Upper lobe of left lung (tissue), 6 donors: Measurements from ENCODE around the gene MAN1A1. TPM values are rescaled to one million over a fixed set of nuclear protein-coding genes. Genes with fewer than 3 reads are reported as not detected.

Experiments
- ATAC-seq, 2 donors: fragments of 200-7000 bp; cut with Tn5 transposase; one replicate each; pipeline ENCODE4 v1.9.1; 2022; ENCODE audit warnings: mild to moderate bottlenecking in 2 of 2, moderate library complexity in 2 of 2; ENCODE audit not compliant: low FRiP score in 2 of 2
- DNase-seq, 2 donors: peaks; one replicate each; pipeline ENCODE4 v3.0.0-alpha.2; 2019 to 2020
- H3K27ac ChIP-seq, 4 donors: fragments of 200-600 bp; sonication (generic); one replicate each; pipeline ENCODE4 v1.5.1; 2016 to 2019
- H3K27me3 ChIP-seq, 4 donors: fragments of 200-600 bp; sonication (generic); one replicate each; pipeline ENCODE4 v1.5.1; 2017 to 2019
- H3K36me3 ChIP-seq, 4 donors: fragments of 200-600 bp; sonication (generic); one replicate each; pipeline ENCODE4 v1.5.1; 2016 to 2019
- H3K4me1 ChIP-seq, 4 donors: fragments of 200-600 bp; sonication (generic); one replicate each; pipeline ENCODE4 v1.5.1; 2018 to 2019
- H3K4me3 ChIP-seq, 4 donors: fragments of 200-600 bp; sonication (generic); one replicate each; pipeline ENCODE4 v1.5.1; 2017 to 2019; ENCODE audit warnings: mild to moderate bottlenecking in 2 of 4, moderate library complexity in 1 of 4
- H3K9me3 ChIP-seq, 4 donors: fragments of 200-600 bp; sonication (generic); one replicate each; pipeline ENCODE4 v1.5.1; 2018 to 2019
- CTCF ChIP-seq, 6 experiments: fragments of 450-650 bp in 4 of 6; fragments of 200-600 bp in 2 of 6; sonication (generic) in 2 of 6; IDR thresholded peaks; one replicate each; pipeline ENCODE4 v1.5.1; 2016 to 2019; ENCODE audit warnings: antibody characterized with exemption in 6 of 6
- EP300 ChIP-seq, 4 donors: sonication (generic); formaldehyde crosslinking; IDR thresholded peaks; one replicate each; pipeline ENCODE4 v1.5.1; 2017; ENCODE audit warnings: antibody characterized with exemption in 4 of 4, control low read depth in 2 of 4
- POLR2A ChIP-seq, 4 donors: fragments of 450-650 bp; IDR thresholded peaks; one replicate each; pipeline ENCODE4 v1.5.1; 2016 to 2017; ENCODE audit warnings: antibody characterized with exemption in 4 of 4, mild to moderate bottlenecking in 2 of 4
- POLR2AphosphoS5 ChIP-seq, 2 donors: sonication (generic); formaldehyde crosslinking; IDR thresholded peaks; one replicate each; pipeline ENCODE4 v1.5.1; 2017; ENCODE audit warnings: antibody characterized with exemption in 2 of 2
- WGBS, 2 donors: methylation state at CpG; one replicate each; pipeline ENCODE4 v1.1.5; 2017 to 2018; 5-methylcytosine and 5-hydroxymethylcytosine counted together
- total RNA-seq, 6 donors: library from RNA; depleted of rRNA in 4 of 6; stranded (reverse); fragments of >200 nt in 4 of 6; gene quantifications; one replicate each; pipeline versions ENCODE4 v1.1.0 to v1.2.1, GENCODE V29; 2016 to 2021
- donor health status: DM: no; HTN: no; CAD: no; lungs with moderate emphysema.
- donor health status: DM: no; HTN: yes; CAD: no; lungs with severe emphysema.

Gene MAN1A1
- total RNA-seq, 6 donors from 2014 or later, result 61.8 to 98.6 (median 79.1) TPM

GRCh38 chr6:119324718-119325117 lies 24.8 kb downstream of the MAN1A1 start:
- H3K9me3 ChIP-seq, result no peaks in the 10 kb centered on the region
- TF ChIP-seq EP300 (IDR thresholded peaks at IDR 0.05) (no peak), POLR2A (IDR thresholded peaks at IDR 0.05) (no peak)
- 86 to 87% methylated on average over 2 of the region's 2 CpGs for WGBS, 2 donors

GRCh38 chr6:119323931-119324330 lies 25.6 kb downstream of the MAN1A1 start:
- no peak for TF ChIP-seq POLR2AphosphoS5 (IDR thresholded peaks at IDR 0.05)
- TF ChIP-seq CTCF (IDR thresholded peaks at IDR 0.05), result no peak
- no peak for TF ChIP-seq POLR2A (IDR thresholded peaks at IDR 0.05)
- TF ChIP-seq EP300 (IDR thresholded peaks at IDR 0.05), result no peak
- H3K9me3 ChIP-seq, result no peaks in the 10 kb centered on the region
- ATAC-seq (no peak), DNase-seq (no peak)
- H3K4me1 ChIP-seq, result peaks cover 0 to 4% (median 0%) of the 10 kb centered on the region in 4 donors
- H3K36me3 ChIP-seq, result peaks cover 0 to 11% (median 0%) of the 10 kb centered on the region in 4 donors
- H3K27ac ChIP-seq, result no peak overlapping the region
- 62% methylated on average over 1 of the region's 1 CpG for WGBS, 2 donors
- no peaks in the 10 kb centered on the region for H3K27me3 ChIP-seq
- no peak overlapping the region for H3K4me3 ChIP-seq

More at GRCh38 chr6:119324718-119325117, 24.8 kb downstream of the MAN1A1 start:
- ATAC-seq (no peak), DNase-seq (no peak)
- Histone ChIP-seq H3K27ac (no peak overlapping the region), H3K36me3 (peaks cover 0 to 11% (median 0%) of the 10 kb centered on the region in 4 donors), H3K4me3 (no peak overlapping the region), H3K27me3 (no peaks in the 10 kb centered on the region), H3K4me1 (peaks cover 0 to 4% (median 0%) of the 10 kb centered on the region in 4 donors)

GRCh38 chr6:119323478-119323877 lies 26.1 kb downstream of the MAN1A1 start:
- WGBS, 2 donors, result 96 to 97% methylated on average over 2 of the region's 2 CpGs
- H3K9me3 ChIP-seq, result no peaks in the 10 kb centered on the region
- TF ChIP-seq POLR2AphosphoS5 (IDR thresholded peaks at IDR 0.05) (no peak), CTCF (IDR thresholded peaks at IDR 0.05) (no peak), EP300 (IDR thresholded peaks at IDR 0.05) (no peak)

GRCh38 chr6:119322715-119323350 lies 26.7 kb downstream of the MAN1A1 start:
- ATAC-seq (no peak), DNase-seq (no peak)
- H3K4me3 ChIP-seq, result no peak overlapping the region
- H3K36me3 ChIP-seq, result peaks cover 0 to 11% (median 0%) of the 10 kb centered on the region in 4 donors
- no peaks in the 10 kb centered on the region for H3K27me3 ChIP-seq
- H3K27ac ChIP-seq, result no peak overlapping the region
- peaks cover 0 to 4% (median 0%) of the 10 kb centered on the region in 4 donors for H3K4me1 ChIP-seq
- no peaks in the 10 kb centered on the region for H3K9me3 ChIP-seq
- TF ChIP-seq POLR2AphosphoS5 (IDR thresholded peaks at IDR 0.05), result no peak
- TF ChIP-seq CTCF (IDR thresholded peaks at IDR 0.05), result no peak
- no peak for TF ChIP-seq EP300 (IDR thresholded peaks at IDR 0.05)
- TF ChIP-seq POLR2A (IDR thresholded peaks at IDR 0.05), result no peak
- WGBS, 2 donors, result 85 to 87% methylated on average over 5 of the region's 5 CpGs

More at GRCh38 chr6:119323478-119323877, 26.1 kb downstream of the MAN1A1 start:
- no peak overlapping the region for H3K27ac ChIP-seq
- no peak overlapping the region for H3K4me3 ChIP-seq
- ATAC-seq (no peak), DNase-seq (no peak)
- no peaks in the 10 kb centered on the region for H3K27me3 ChIP-seq
- peaks cover 0 to 4% (median 0%) of the 10 kb centered on the region in 4 donors for H3K4me1 ChIP-seq
- peaks cover 0 to 11% (median 0%) of the 10 kb centered on the region in 4 donors for H3K36me3 ChIP-seq

GRCh38 chr6:119322034-119322433 lies 27.5 kb downstream of the MAN1A1 start:
- DNase-seq, result no peak
- Histone ChIP-seq H3K27me3 (no peaks in the 10 kb centered on the region), H3K4me3 (no peak overlapping the region), H3K9me3 (no peaks in the 10 kb centered on the region), H3K4me1 (peaks cover 0 to 4% (median 0%) of the 10 kb centered on the region in 4 donors), H3K27ac (no peak overlapping the region), H3K36me3 (peaks cover 0 to 10% (median 0%) of the 10 kb centered on the region in 4 donors)
- TF ChIP-seq EP300 (IDR thresholded peaks at IDR 0.05) (no peak), POLR2AphosphoS5 (IDR thresholded peaks at IDR 0.05) (no peak), CTCF (IDR thresholded peaks at IDR 0.05) (no peak), POLR2A (IDR thresholded peaks at IDR 0.05) (no peak)
- 97 to 100% methylated on average over 2 of the region's 2 CpGs for WGBS, 2 donors
- ATAC-seq, result peak in 1 of 2 donors; percentile 41
